ENCODE measurements around the gene ERCC6L2. TPM values are rescaled to one million over a fixed set of nuclear protein-coding genes. Genes with fewer than 3 reads are reported as not detected.

ERCC6L2 gene
- total RNA-seq, 1 experiment from 2014 or later, result 43.0 TPM

DNA sequence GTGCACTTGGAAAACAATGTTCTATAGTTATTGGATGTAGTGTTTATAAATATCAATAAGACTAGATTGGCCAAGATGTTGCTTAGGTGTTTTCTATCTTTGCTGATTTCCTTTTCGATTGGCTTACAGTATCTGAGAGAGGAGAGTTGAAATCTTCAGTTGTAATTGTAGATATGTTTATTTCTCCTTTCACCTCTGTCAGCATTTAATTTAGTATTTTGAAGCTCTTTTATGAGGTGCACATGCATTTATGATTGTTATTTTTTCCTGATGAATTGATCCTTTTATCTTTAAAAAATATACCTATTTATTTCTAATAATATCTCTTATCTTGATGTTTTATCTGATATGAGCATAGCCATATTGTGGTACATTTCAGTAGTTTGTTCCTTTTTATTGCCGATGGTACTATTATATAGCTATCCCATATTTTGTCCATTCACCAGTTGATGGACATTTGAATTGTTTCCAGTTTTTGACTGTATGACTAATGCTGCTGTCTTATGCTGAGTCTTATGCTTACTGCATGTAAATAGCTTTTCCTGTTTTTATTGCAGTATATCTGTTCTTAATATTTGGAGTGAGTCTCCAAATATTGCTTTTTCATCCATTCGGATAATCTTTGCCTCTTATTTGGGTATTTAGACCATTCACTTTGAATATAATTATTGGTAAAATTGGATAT, 34.7 kb downstream of the ERCC6L2 start:
- ATAC-seq, result no peak
- no peak overlapping the region for H3K27ac Mint-ChIP-seq
- H3K9me3 Mint-ChIP-seq, result no peaks in the 10 kb centered on the region
- TF ChIP-seq ELF4 (CRISPR knock-in tag; IDR thresholded peaks at IDR 0.05; ENCODE audit: low read depth), result no peak
- TF ChIP-seq EMX1 (CRISPR knock-in tag; IDR thresholded peaks at IDR 0.05), result no peak
- no peak for TF ChIP-seq MYBL2 (CRISPR knock-in tag; IDR thresholded peaks at IDR 0.05)
- no peak for TF ChIP-seq ZNF219 (CRISPR knock-in tag; IDR thresholded peaks at IDR 0.05; ENCODE audit: borderline replicate concordance)
- no peak for TF ChIP-seq STAT6 (CRISPR knock-in tag; conservative IDR thresholded peaks at IDR 0.05; ENCODE audit: low read depth)
- no peak for TF ChIP-seq CBFB (CRISPR knock-in tag; IDR thresholded peaks at IDR 0.05; ENCODE audit: low read depth)
- TF ChIP-seq, protein P1, sequence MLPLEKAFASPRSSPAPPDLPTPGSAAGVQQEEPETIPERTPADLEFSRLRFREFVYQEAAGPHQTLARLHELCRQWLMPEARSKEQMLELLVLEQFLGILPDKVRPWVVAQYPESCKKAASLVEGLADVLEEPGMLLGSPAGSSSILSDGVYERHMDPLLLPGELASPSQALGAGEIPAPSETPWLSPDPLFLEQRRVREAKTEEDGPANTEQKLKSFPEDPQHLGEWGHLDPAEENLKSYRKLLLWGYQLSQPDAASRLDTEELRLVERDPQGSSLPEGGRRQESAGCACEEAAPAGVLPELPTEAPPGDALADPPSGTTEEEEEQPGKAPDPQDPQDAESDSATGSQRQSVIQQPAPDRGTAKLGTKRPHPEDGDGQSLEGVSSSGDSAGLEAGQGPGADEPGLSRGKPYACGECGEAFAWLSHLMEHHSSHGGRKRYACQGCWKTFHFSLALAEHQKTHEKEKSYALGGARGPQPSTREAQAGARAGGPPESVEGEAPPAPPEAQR (CRISPR knock-in tag; IDR thresholded peaks at IDR 0.05), result no peak
- no peak for TF ChIP-seq TEAD1 (CRISPR knock-in tag; IDR thresholded peaks at IDR 0.05)
- TF ChIP-seq E2F5 (CRISPR knock-in tag; IDR thresholded peaks at IDR 0.05), result no peak
- H3K4me1 Mint-ChIP-seq, result peaks cover 5% of the 10 kb centered on the region; the same call in 1 of the 2 replicates
- no peak overlapping the region for H3K4me3 Mint-ChIP-seq
- no peaks in the 10 kb centered on the region for H3K36me3 Mint-ChIP-seq
- ChIA-PET POLR2A (no interaction called here), CTCF (no interaction called here)
- no peak for DNase-seq (ENCODE audit: low spot score)
- no peaks in the 10 kb centered on the region for H3K27me3 Mint-ChIP-seq (ENCODE audit: low read depth)

GRCh38 chr9:95910770-95911340, 35.4 kb downstream of the ERCC6L2 start:
- Mint-ChIP-seq H3K4me1 (peaks cover 5% of the 10 kb centered on the region; the same call in 1 of the 2 replicates), H3K27ac (no peak overlapping the region), H3K36me3 (peaks cover 4% of the 10 kb centered on the region), H3K9me3 (no peaks in the 10 kb centered on the region), H3K27me3 (ENCODE audit: low read depth) (no peaks in the 10 kb centered on the region), H3K4me3 (no peak overlapping the region)
- DNase-seq (ENCODE audit: low spot score) (no peak), ATAC-seq (no peak)
- CTCF ChIA-PET, result no interaction called here
- POLR2A ChIA-PET, result no interaction called here
- TF ChIP-seq GABPB1 (CRISPR knock-in tag; IDR thresholded peaks at IDR 0.05) (no peak), EMX1 (CRISPR knock-in tag; IDR thresholded peaks at IDR 0.05) (no peak), ZNF219 (CRISPR knock-in tag; IDR thresholded peaks at IDR 0.05; ENCODE audit: borderline replicate concordance) (no peak), SP1 (CRISPR knock-in tag; conservative IDR thresholded peaks at IDR 0.05) (no peak), TEAD1 (CRISPR knock-in tag; IDR thresholded peaks at IDR 0.05) (no peak), USF1 (CRISPR knock-in tag; IDR thresholded peaks at IDR 0.05) (no peak), CREB1 (CRISPR knock-in tag; IDR thresholded peaks at IDR 0.05) (no peak), ZNF263 (CRISPR knock-in tag; IDR thresholded peaks at IDR 0.05; ENCODE audit: low read depth) (no peak), CTCF (IDR thresholded peaks at IDR 0.05) (no peak)
- TF ChIP-seq, protein P2, sequence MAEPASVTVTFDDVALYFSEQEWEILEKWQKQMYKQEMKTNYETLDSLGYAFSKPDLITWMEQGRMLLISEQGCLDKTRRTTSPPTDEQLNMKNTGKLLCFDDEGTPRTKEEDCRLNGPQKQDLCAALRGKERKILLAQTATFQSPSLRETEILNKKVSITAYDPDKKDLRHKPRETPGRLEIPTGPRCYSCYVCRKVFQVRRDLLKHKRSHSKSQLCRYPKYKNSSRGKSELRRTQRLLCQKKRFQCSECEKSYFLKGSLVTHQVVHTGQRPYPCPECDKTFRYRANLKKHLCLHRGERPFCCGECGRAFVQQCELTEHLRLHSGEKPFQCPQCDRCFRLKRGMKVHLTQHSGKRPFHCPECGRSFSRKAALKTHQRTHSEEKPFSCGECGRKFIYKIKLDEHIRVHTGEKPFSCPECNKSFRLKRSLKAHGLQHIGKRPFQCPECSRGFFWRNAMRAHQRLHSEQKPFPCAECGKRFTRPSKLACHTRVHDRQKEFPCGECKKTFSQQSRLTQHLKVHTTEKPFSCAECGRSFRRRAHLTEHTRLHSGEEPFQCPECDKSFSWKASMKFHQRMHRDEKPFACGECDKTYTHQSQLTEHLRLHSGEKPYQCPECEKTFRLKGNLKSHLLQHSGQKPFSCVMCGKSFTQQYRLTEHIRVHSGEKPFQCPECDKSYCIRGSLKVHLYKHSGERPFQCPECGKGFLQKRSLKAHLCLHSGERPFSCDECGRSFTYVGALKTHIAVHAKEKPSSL (CRISPR knock-in tag; conservative IDR thresholded peaks at IDR 0.05), result no peak
- TF ChIP-seq, protein P3, sequence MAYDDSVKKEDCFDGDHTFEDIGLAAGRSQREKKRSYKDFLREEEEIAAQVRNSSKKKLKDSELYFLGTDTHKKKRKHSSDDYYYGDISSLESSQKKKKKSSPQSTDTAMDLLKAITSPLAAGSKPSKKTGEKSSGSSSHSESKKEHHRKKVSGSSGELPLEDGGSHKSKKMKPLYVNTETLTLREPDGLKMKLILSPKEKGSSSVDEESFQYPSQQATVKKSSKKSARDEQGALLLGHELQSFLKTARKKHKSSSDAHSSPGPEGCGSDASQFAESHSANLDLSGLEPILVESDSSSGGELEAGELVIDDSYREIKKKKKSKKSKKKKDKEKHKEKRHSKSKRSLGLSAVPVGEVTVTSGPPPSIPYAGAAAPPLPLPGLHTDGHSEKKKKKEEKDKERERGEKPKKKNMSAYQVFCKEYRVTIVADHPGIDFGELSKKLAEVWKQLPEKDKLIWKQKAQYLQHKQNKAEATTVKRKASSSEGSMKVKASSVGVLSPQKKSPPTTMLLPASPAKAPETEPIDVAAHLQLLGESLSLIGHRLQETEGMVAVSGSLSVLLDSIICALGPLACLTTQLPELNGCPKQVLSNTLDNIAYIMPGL (CRISPR knock-in tag; IDR thresholded peaks at IDR 0.05), result no peak

Data from WTC11 (cell line).